BLaER1 treated with 17β-estradiol and CSF1 and Interleukin-3, amounts not matched to agents 10 nM and 100 nM (cell line): Measurements from ENCODE around the gene ADK.

Experiments used
- H3K27ac ChIP-seq, 11 experiments: shearing (Covaris generic); formaldehyde crosslinking; 2 replicates each; pipeline ENCODE4 v1.8.1; 2022
- H3K27me3 ChIP-seq, 11 experiments: shearing (Covaris generic); formaldehyde crosslinking; 2 replicates each; pipeline ENCODE4 v1.8.1; 2022
- H3K36me3 ChIP-seq, 11 experiments: shearing (Covaris generic); formaldehyde crosslinking; 2 replicates each; pipeline ENCODE4 v1.8.1; 2022
- H3K4me1 ChIP-seq, 10 experiments: shearing (Covaris generic); formaldehyde crosslinking; 2 replicates each; pipeline ENCODE4 v1.8.1; 2022
- H3K4me2 ChIP-seq, 11 experiments: shearing (Covaris generic); formaldehyde crosslinking; 2 replicates each; pipeline ENCODE4 v1.8.1; 2022
- H3K4me3 ChIP-seq, 10 experiments: shearing (Covaris generic); formaldehyde crosslinking; 2 replicates each; pipeline ENCODE4 v1.8.1; 2022
- H3K9ac ChIP-seq, 11 experiments: shearing (Covaris generic); formaldehyde crosslinking; 2 replicates each; pipeline ENCODE4 v1.8.1; 2022
- H3K9me3 ChIP-seq, 11 experiments: shearing (Covaris generic); formaldehyde crosslinking; replicated peaks in 1 of 11; 2 replicates each; pipeline ENCODE4 v1.8.1; 2022
- H4K20me1 ChIP-seq, 11 experiments: shearing (Covaris generic); formaldehyde crosslinking; 2 replicates each; pipeline ENCODE4 v1.8.1; 2022
- Cebpa-rat ChIP-seq, 11 experiments: shearing (Covaris generic); IDR thresholded peaks; 2 replicates each; pipeline ENCODE4 v1.8.1; 2022

Gene ADK

DNA sequence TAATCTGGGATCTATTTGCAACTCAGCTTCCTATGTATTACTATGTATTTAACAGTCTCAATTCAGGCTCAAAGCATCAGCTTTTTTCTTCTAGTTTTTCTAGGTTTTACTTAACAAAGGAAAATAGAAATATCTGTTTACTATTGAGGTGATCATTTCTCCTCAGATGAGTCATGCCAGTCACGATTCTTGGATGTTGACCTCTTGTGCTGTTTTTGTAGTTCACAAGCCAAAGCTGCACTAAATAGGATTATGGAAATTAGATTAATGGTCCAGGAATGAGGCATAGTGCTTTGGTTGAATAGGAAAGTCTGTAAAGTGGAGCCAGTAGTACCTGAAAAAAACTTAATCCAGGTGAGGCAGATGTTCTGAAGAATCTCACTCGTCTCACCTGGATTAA, 477.1 kb downstream of the ADK start:
- Histone ChIP-seq H3K4me3 (no peak overlapping the region), H3K4me2 (no peak overlapping the region), H3K36me3 (peaks cover 0 to 33% (median 18%) of the 10 kb centered on the region in 11 experiments; a peak in 16 of 22 replicates), H3K27me3 (no peaks in the 10 kb centered on the region), H3K4me1 (peaks cover 0 to 16% (median 10%) of the 10 kb centered on the region in 10 experiments; a peak in 12 of 20 replicates), H3K9ac (no peak overlapping the region), H3K9me3 (peaks cover 0 to 6% (median 2%) of the 10 kb centered on the region in 11 experiments; a peak in 11 of 22 replicates), H3K27ac (no peak overlapping the region), H4K20me1 (no peaks in the 10 kb centered on the region)
- no peak for TF ChIP-seq Cebpa-rat (IDR thresholded peaks at IDR 0.05)

DNA sequence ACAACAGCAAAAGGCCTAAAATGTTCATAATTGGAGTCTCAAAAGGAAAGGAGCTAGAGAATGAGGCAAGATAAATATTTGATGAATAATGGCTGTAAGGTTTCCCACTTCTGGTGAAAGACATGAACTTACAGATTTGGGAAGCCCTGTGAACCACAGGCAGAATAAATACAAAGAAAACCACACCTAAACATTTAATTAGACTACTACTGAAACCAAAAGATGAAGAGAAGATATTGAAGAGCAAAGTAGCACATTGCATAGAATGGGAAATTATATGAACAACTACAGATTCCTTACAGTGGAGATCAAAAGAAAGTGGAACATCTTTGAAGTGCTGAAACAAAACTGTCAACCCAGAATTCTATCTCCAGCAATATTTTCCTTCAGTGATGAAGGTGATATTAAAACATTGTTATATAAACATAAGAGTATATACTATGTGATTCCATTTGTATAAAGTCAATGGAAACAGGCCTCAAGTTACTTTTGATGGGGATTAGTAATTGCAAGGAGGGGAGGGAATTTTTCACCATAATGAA, 484.0 kb downstream of the ADK start:
- peaks cover 8 to 23% (median 12%) of the 10 kb centered on the region in 10 experiments for H3K4me1 ChIP-seq
- H3K9ac ChIP-seq, result no peak overlapping the region
- peaks cover 26 to 34% (median 30%) of the 10 kb centered on the region in 11 experiments for H3K9me3 ChIP-seq
- H3K27me3 ChIP-seq, result no peaks in the 10 kb centered on the region
- H3K4me2 ChIP-seq, result no peak overlapping the region
- no peaks in the 10 kb centered on the region for H4K20me1 ChIP-seq
- H3K27ac ChIP-seq, result no peak overlapping the region
- no peak for TF ChIP-seq Cebpa-rat (IDR thresholded peaks at IDR 0.05)
- peak overlapping the region in 1 of 10 experiments; percentile 16; a peak in 1 of 20 replicates for H3K4me3 ChIP-seq
- peaks cover 27 to 60% (median 48%) of the 10 kb centered on the region in 11 experiments for H3K36me3 ChIP-seq

DNA sequence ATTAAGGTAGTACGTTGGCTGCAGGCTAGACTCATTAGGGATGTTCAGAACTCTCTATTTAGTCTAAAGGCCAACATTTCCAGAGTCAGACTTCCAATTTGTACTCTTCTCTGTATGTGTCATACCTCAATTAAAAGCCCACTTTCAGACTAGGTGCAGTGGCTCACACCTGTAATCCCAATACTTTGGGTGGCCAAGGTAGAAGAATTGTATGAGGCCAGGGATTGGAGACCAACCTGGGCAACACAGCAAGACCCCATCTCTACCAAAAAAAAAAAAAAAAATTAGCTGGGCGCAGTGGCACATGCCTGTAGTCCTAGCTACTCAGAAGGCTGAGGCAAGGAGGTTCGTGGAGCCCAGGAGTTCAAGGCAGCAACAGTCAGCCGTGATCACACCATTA, 484.6 kb downstream of the ADK start:
- no peaks in the 10 kb centered on the region for H3K27me3 ChIP-seq

DNA sequence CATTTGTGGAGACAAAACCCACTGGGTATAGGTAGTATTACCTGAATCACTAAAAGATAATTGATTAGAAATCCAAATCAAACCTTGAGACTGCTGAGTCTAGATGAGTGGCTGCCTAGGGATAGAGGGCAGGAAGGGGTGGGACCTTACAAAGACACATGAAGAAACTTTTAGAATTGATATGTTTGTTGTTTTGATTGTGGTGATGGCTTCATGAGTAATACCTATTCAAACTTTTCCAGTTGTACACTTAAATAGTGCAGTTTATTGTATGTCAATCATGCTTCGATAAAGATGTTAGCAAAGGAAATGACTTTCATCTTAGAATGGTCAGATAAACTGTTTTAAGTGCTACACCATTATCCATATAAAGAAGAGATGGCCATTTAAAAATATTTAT, 486.7 kb downstream of the ADK start:
- peaks cover 30 to 40% (median 36%) of the 10 kb centered on the region in 11 experiments for H3K9me3 ChIP-seq
- no peak overlapping the region for H3K27ac ChIP-seq
- H3K9ac ChIP-seq, result no peak overlapping the region
- peaks cover 28 to 57% (median 43%) of the 10 kb centered on the region in 11 experiments for H3K36me3 ChIP-seq
- no peak overlapping the region for H3K4me2 ChIP-seq
- H4K20me1 ChIP-seq, result no peaks in the 10 kb centered on the region
- TF ChIP-seq Cebpa-rat (IDR thresholded peaks at IDR 0.05), result no peak
- H3K4me1 ChIP-seq, result peaks cover 0 to 18% (median 11%) of the 10 kb centered on the region in 10 experiments; a peak in 14 of 20 replicates
- no peak overlapping the region for H3K4me3 ChIP-seq
- no peaks in the 10 kb centered on the region for H3K27me3 ChIP-seq

More for the DNA sequence above, 484.6 kb downstream of the ADK start:
- no peak overlapping the region for H3K4me3 ChIP-seq
- H4K20me1 ChIP-seq, result no peaks in the 10 kb centered on the region
- peaks cover 27 to 60% (median 48%) of the 10 kb centered on the region in 11 experiments for H3K36me3 ChIP-seq
- peaks cover 26 to 34% (median 30%) of the 10 kb centered on the region in 11 experiments for H3K9me3 ChIP-seq
- H3K9ac ChIP-seq, result no peak overlapping the region
- H3K27ac ChIP-seq, result no peak overlapping the region
- no peak overlapping the region for H3K4me2 ChIP-seq
- H3K4me1 ChIP-seq, result peaks cover 11 to 25% (median 15%) of the 10 kb centered on the region in 10 experiments
- TF ChIP-seq Cebpa-rat (IDR thresholded peaks at IDR 0.05), result no peak

DNA sequence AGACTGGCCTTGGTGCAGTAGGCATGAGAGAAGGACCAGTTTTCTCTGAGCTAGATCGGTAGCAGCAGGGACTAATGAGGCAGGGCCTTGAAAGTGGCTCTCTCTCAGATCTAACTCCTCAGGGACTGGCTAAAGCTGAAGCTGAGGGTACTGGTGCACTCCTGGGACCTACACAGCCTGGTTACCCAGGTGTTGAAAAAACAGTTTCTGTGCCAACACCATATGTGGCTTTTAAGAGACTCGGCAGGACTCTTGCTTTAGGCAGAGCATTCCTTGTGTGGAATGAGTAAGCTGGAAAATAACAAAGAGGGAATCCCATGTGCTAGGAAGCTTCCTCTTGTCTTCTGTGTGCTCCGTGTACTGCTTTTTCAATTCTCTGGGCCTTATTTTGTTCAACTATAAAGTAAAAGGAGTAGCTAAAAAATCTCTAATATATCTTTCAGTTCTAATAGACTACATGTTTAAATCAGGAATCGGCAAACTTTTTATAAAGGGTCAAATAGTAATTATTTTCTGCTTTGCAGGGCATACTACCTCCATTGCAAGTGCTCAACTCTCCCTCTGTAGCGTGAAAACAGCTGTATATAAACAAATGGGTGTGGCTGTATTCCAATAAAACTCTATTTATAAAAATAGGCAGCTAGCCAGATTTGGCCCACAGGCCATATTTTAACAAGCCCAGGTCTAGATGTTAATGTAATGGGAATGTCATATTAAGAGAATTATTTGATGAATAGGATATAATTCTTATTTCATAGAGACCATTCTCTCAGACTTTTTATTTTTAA, 489.3 kb downstream of the ADK start:
- Histone ChIP-seq H3K9me3 (peaks cover 14 to 23% (median 20%) of the 10 kb centered on the region in 11 experiments), H3K4me2 (peak overlapping the region in 7 of 11 experiments; percentile 10 to 72 (median 58); a peak in 13 of 22 replicates), H3K9ac (peak overlapping the region in 2 of 11 experiments; percentile 24 to 37; a peak in 2 of 22 replicates), H3K27me3 (no peaks in the 10 kb centered on the region), H3K4me1 (peaks cover 0 to 18% (median 11%) of the 10 kb centered on the region in 10 experiments; a peak in 14 of 20 replicates), H3K27ac (no peak overlapping the region), H3K4me3 (no peak overlapping the region), H3K36me3 (peaks cover 12 to 43% (median 25%) of the 10 kb centered on the region in 11 experiments), H4K20me1 (no peaks in the 10 kb centered on the region)
- TF ChIP-seq Cebpa-rat (IDR thresholded peaks at IDR 0.05), result no peak

DNA sequence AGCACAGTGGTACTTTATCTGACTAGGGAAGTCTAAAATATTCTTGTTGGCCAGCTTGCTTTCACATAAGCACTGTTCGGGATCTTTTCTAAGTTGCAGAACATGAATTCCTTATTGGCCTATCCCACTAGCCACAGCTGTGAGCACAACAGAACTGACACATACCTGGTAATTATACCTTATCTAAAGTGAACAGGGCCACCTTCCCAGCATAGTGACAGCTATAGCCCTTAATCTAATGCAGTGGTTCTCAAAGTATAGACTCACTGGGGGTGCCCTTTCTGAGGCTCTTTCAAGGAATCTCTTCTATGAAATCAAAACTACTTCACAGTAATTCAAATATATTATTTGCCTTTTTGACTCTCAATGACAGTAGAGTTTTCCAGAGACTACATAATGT, 490.6 kb downstream of the ADK start:
- no peaks in the 10 kb centered on the region for H4K20me1 ChIP-seq
- peaks cover 8 to 16% (median 14%) of the 10 kb centered on the region in 11 experiments; a peak in 21 of 22 replicates for H3K9me3 ChIP-seq
- H3K27ac ChIP-seq, result no peak overlapping the region
- H3K36me3 ChIP-seq, result peaks cover 6 to 35% (median 18%) of the 10 kb centered on the region in 11 experiments; a peak in 20 of 22 replicates
- no peak overlapping the region for H3K4me3 ChIP-seq
- H3K9ac ChIP-seq, result no peak overlapping the region
- H3K4me1 ChIP-seq, result peaks cover 0 to 18% (median 11%) of the 10 kb centered on the region in 10 experiments; a peak in 14 of 20 replicates
- no peak overlapping the region for H3K4me2 ChIP-seq
- no peaks in the 10 kb centered on the region for H3K27me3 ChIP-seq
- no peak for TF ChIP-seq Cebpa-rat (IDR thresholded peaks at IDR 0.05)

DNA sequence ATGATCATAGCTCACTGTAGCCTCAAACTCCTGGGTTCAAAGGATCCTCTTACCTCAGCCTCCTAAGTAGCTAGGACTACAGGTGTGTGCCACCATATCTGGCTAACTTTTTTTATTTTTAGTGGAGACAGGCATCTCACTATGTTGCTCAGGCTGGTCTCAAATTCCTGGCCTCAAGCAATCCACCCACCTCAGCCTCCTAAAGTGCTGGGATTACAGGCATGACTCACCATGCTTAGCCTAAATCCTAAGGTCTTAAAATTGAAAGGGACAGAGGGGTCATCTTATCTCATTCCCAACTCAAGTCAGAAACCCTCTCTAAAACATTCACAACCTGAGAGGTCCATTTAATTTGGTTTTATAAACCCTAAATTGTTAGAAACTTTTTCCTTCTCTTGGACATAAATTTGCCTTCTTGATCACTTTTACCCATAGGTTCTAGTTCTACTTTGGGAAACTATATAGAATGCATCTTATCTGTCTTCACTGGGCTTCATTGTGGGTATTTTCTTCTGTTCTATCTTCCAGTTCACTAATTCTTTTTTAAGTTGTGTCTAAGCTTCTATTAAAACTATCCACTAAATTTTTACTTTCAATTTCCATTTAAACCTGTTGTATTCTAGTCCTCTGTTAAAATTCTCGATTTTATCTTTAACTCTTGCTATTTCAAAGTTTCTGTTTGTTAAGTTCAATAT, 492.0 kb downstream of the ADK start:
- Histone ChIP-seq H3K4me1 (peaks cover 0 to 18% (median 11%) of the 10 kb centered on the region in 10 experiments; a peak in 14 of 20 replicates), H3K4me2 (no peak overlapping the region), H3K9ac (no peak overlapping the region), H3K27me3 (no peaks in the 10 kb centered on the region), H4K20me1 (no peaks in the 10 kb centered on the region), H3K36me3 (peaks cover 6 to 40% (median 22%) of the 10 kb centered on the region in 11 experiments; a peak in 20 of 22 replicates), H3K27ac (no peak overlapping the region), H3K9me3 (peaks cover 8 to 16% (median 14%) of the 10 kb centered on the region in 11 experiments; a peak in 21 of 22 replicates), H3K4me3 (no peak overlapping the region)
- no peak for TF ChIP-seq Cebpa-rat (IDR thresholded peaks at IDR 0.05)

DNA sequence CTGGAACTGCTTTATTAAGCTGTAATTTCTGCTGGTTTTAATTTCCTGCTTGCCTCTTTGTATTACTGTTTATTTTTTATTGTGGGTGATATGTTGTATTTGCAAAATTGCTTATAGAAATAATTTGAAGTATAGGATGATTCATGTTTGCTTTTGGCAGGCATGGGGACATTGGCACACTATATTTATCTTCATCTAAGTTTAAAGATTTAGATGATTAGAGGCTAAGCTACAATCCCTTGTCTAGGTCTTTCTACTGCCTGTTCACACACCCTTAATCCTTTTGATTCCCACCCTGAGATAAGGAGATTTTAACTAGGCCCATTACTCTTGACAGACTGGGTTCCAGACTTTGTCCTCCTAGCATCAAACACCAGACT, 492.6 kb downstream of the ADK start:
- H3K4me1 ChIP-seq, result peaks cover 0 to 18% (median 11%) of the 10 kb centered on the region in 10 experiments; a peak in 14 of 20 replicates
- H3K36me3 ChIP-seq, result peaks cover 6 to 41% (median 19%) of the 10 kb centered on the region in 11 experiments; a peak in 21 of 22 replicates
- no peak overlapping the region for H3K4me2 ChIP-seq
- no peaks in the 10 kb centered on the region for H4K20me1 ChIP-seq
- no peaks in the 10 kb centered on the region for H3K27me3 ChIP-seq
- no peak overlapping the region for H3K4me3 ChIP-seq
- peaks cover 8 to 16% (median 14%) of the 10 kb centered on the region in 11 experiments; a peak in 21 of 22 replicates for H3K9me3 ChIP-seq
- no peak overlapping the region for H3K27ac ChIP-seq
- no peak for TF ChIP-seq Cebpa-rat (IDR thresholded peaks at IDR 0.05)
- H3K9ac ChIP-seq, result no peak overlapping the region
